Endothelial cell of umbilical vein (primary cell): ENCODE results near the gene BBX. TPM values are rescaled to one million over a fixed set of nuclear protein-coding genes. Genes with fewer than 3 reads are reported as not detected.

Experiments
- BruUV-seq: library from RNA; stranded (reverse); fragments of 400-500 nt; replicated peaks from 2 replicates; lab custom pipeline; 2021; lab: Mats Ljungman, UMichigan
- CTCF ChIA-PET: fragments of 300-600, 350-600 bp; sonication (Branson Sonifier 250); formaldehyde crosslinking; loops from one replicate; lab custom pipeline; 2021; ENCODE audit warnings: antibody characterized with exemption, inconsistent platforms; lab: Charles Lee
- POLR2A ChIA-PET: fragments of 300-600, 350-600 bp; sonication (Branson Sonifier 250); formaldehyde crosslinking; loops from one replicate; lab custom pipeline; 2021; ENCODE audit warnings: antibody characterized with exemption, inconsistent platforms; lab: Charles Lee
- DNase-seq: peaks from one replicate; pipeline ENCODE4 v3.0.0-alpha.2; 2011; ENCODE audit warnings: low read depth, low spot score
- FAIRE-seq: peaks from 2 replicates; lab custom pipeline; 2011; peaks lifted over from hg19 to GRCh38; lab: Jason Lieb, UNC
- H2AFZ ChIP-seq: 2 replicates; pipeline ENCODE4 v1.6.0; 2012; ENCODE audit warnings: low read depth, low read length, control low read depth, inconsistent platforms
- H3K27ac ChIP-seq: 2 replicates; pipeline ENCODE4 v1.5.1; 2011; ENCODE audit warnings: low read depth, mild to moderate bottlenecking, control low read depth, low read length, moderate library complexity; ENCODE audit not compliant: insufficient read depth
- H3K27me3 ChIP-seq, 2 experiments: 2 replicates each; pipeline versions ENCODE4 v1.6.0 to v1.6.1; 2011; ENCODE audit warnings: low read length in 2 of 2, mixed read lengths in 1 of 2; ENCODE audit not compliant: control insufficient read depth in 2 of 2, insufficient read depth in 2 of 2
- H3K36me3 ChIP-seq, 2 experiments: 2 replicates in 1 of 2; 3 replicates in 1 of 2; pipeline ENCODE4 v1.5.1; 2011; ENCODE audit warnings: low read length in 2 of 2, mild to moderate bottlenecking in 1 of 2, moderate library complexity in 1 of 2; ENCODE audit not compliant: control insufficient read depth in 2 of 2, insufficient read depth in 2 of 2; ENCODE audit errors: extremely low read depth in 1 of 2
- H3K4me1 ChIP-seq: 3 replicates; pipeline ENCODE4 v1.5.1; 2011; ENCODE audit warnings: mild to moderate bottlenecking, low read length; ENCODE audit not compliant: control insufficient read depth, insufficient read depth; ENCODE audit errors: extremely low read depth
- H3K4me2 ChIP-seq: 2 replicates; pipeline ENCODE4 v1.6.1; 2011; ENCODE audit warnings: low read length, control low read depth, mixed read lengths; ENCODE audit not compliant: insufficient read depth
- H3K4me3 ChIP-seq, 3 experiments: fragments of 200-600 bp in 1 of 3; sonication (generic), shearing (Covaris generic) in 1 of 3; replicated peaks in 1 of 3; 2 replicates each; pipeline ENCODE4 v1.5.1; 2011 to 2016; ENCODE audit warnings: control low read depth in 3 of 3, low read length in 3 of 3, mild to moderate bottlenecking in 2 of 3, inconsistent platforms in 1 of 3, low read depth in 1 of 3, moderate library complexity in 1 of 3; ENCODE audit not compliant: insufficient read depth in 1 of 3
- H3K79me2 ChIP-seq: 2 replicates; pipeline ENCODE4 v1.6.0; 2012; ENCODE audit warnings: low read length, inconsistent platforms; ENCODE audit not compliant: control insufficient read depth, insufficient read depth
- H3K9ac ChIP-seq: replicated peaks from 2 replicates; pipeline ENCODE3; 2011; ENCODE audit warnings: low read length, control low read depth; ENCODE audit not compliant: insufficient read depth; ENCODE audit errors: extremely low read depth
- H3K9me1 ChIP-seq: replicated peaks from 3 replicates; pipeline ENCODE4 v1.6.0; 2011; ENCODE audit warnings: mild to moderate bottlenecking, low read length; ENCODE audit not compliant: control insufficient read depth, insufficient read depth; ENCODE audit errors: extremely low read depth
- H3K9me3 ChIP-seq: replicated peaks from 2 replicates; pipeline ENCODE4 v1.5.1; 2012; ENCODE audit warnings: low read length, inconsistent platforms; ENCODE audit not compliant: control insufficient read depth, insufficient read depth
- H4K20me1 ChIP-seq: replicated peaks from 2 replicates; pipeline ENCODE3; 2011; ENCODE audit warnings: mild to moderate bottlenecking, low read length; ENCODE audit not compliant: control insufficient read depth, insufficient read depth; ENCODE audit errors: extremely low read depth
- EZH2 ChIP-seq: IDR thresholded peaks from 2 replicates; pipeline ENCODE4 v1.6.1; 2012; ENCODE audit warnings: borderline replicate concordance, low read depth, mild to moderate bottlenecking, moderate library complexity, low read length, inconsistent platforms; ENCODE audit not compliant: severe bottlenecking
- FOS ChIP-seq: IDR thresholded peaks from 2 replicates; pipeline ENCODE4 v1.6.1; 2011; ENCODE audit warnings: mild to moderate bottlenecking, low read length, moderate library complexity, borderline replicate concordance; ENCODE audit not compliant: insufficient read depth
- GATA2 ChIP-seq: IDR thresholded peaks from 2 replicates; pipeline ENCODE4 v1.7.0; 2011; ENCODE audit warnings: low read depth, mild to moderate bottlenecking, moderate library complexity, mixed read lengths, low read length; ENCODE audit not compliant: insufficient read length, insufficient read depth
- JUN ChIP-seq: IDR thresholded peaks from 2 replicates; pipeline ENCODE4 v1.6.1; 2011; ENCODE audit warnings: borderline replicate concordance, low read depth; ENCODE audit not compliant: insufficient read length, insufficient read depth
- MYC ChIP-seq: IDR thresholded peaks from one replicate; pipeline ENCODE4 v1.6.1; 2011; ENCODE audit warnings: mild to moderate bottlenecking, low read depth, low read length
- POLR2A ChIP-seq: IDR thresholded peaks from 2 replicates; pipeline ENCODE4 v1.6.1; 2012; ENCODE audit warnings: low read depth, mild to moderate bottlenecking, control low read depth, low read length
- POLR2AphosphoS5 ChIP-seq: IDR thresholded peaks from 2 replicates; pipeline ENCODE4 v1.6.1; 2012; ENCODE audit warnings: low read depth, mild to moderate bottlenecking, control low read depth, low read length, moderate library complexity; ENCODE audit not compliant: insufficient read depth
- dilution Hi-C: fragments of 300-500 bp; cut with MboI; formaldehyde crosslinking; loops from one replicate; pipeline ENCODE4 v1.15.0; 2019; ENCODE audit warnings: low sequenced_read_pairs; ENCODE audit not compliant: extremely low pct_ligation_motif_present
- intact Hi-C: fragments of 100-400 bp; cut with micrococcal nuclease; formaldehyde crosslinking; loops from one replicate; pipeline ENCODE4 v1.10.0; 2022
- polyA plus RNA-seq, 4 experiments: library from polyadenylated mRNA; depleted of rRNA in 3 of 4; stranded (reverse) in 3 of 4; unstranded in 1 of 4; fragments of >200 nt; gene quantifications; 2 replicates each; pipeline versions ENCODE4 v1.2.1 to v1.2.3, GENCODE V29; 2011 to 2012; ENCODE audit warnings: missing spikeins in 1 of 4
- total RNA-seq: library from RNA; stranded (reverse); gene quantifications from 2 replicates; pipeline ENCODE4 v1.2.3, GENCODE V29; 2021
- TF ChIP-seq, protein P1 (sequence below), 2 donors: IDR thresholded peaks; 1 replicate in 1 of 2; 2 replicates in 1 of 2; pipeline ENCODE4 v1.5.1; 2011; ENCODE audit warnings: low read length in 2 of 2, mild to moderate bottlenecking in 2 of 2, moderate library complexity in 2 of 2, control low read depth in 1 of 2, inconsistent platforms in 1 of 2, low read depth in 1 of 2; ENCODE audit not compliant: insufficient read depth in 1 of 2; ENCODE audit errors: extremely low read depth in 1 of 2
- TF ChIP-seq, protein P2 (sequence below): IDR thresholded peaks from 2 replicates; pipeline ENCODE4 v1.6.1; 2011; ENCODE audit not compliant: insufficient read depth, insufficient read length

The BBX gene
- total and polyA plus RNA-seq, 2 donors (not counting 3 experiments of a cell fraction or from before 2014, with no cell fraction given), result 21.4 to 43.4 TPM

DNA sequence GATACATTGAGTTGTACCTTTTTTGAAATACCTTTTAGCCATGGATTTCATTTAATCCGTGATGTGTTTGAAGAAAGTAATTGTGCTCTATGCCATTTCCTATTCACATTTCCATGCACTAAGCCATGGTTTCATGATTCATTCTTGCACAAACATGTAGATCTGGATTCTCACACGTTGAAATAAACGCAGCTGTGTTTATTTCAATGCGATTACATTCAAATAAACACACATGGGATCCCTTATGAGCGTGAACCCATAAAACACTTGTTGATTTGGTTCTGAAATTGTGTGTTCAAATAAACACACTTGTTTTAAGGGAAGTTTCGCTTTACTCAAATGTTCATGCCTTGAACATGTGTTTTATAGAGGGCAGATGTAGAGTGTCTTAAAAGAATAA, 39.2 kb downstream of the BBX start:
- no peaks in the 10 kb centered on the region for H3K9me3 ChIP-seq
- TF ChIP-seq FOS, result no peak
- no peak for TF ChIP-seq POLR2AphosphoS5
- no peak for TF ChIP-seq GATA2
- TF ChIP-seq, protein P1, sequence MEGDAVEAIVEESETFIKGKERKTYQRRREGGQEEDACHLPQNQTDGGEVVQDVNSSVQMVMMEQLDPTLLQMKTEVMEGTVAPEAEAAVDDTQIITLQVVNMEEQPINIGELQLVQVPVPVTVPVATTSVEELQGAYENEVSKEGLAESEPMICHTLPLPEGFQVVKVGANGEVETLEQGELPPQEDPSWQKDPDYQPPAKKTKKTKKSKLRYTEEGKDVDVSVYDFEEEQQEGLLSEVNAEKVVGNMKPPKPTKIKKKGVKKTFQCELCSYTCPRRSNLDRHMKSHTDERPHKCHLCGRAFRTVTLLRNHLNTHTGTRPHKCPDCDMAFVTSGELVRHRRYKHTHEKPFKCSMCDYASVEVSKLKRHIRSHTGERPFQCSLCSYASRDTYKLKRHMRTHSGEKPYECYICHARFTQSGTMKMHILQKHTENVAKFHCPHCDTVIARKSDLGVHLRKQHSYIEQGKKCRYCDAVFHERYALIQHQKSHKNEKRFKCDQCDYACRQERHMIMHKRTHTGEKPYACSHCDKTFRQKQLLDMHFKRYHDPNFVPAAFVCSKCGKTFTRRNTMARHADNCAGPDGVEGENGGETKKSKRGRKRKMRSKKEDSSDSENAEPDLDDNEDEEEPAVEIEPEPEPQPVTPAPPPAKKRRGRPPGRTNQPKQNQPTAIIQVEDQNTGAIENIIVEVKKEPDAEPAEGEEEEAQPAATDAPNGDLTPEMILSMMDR (IDR thresholded peaks at IDR 0.05; ENCODE audit: extremely low read depth in 1 of 2, insufficient read depth in 1 of 2, low read depth in 1 of 2, low read length in 2 of 2), result no peak
- no peak for TF ChIP-seq MYC
- TF ChIP-seq JUN, result no peak
- TF ChIP-seq POLR2A, result no peak
- no peak for TF ChIP-seq EZH2
- TF ChIP-seq, protein P2, sequence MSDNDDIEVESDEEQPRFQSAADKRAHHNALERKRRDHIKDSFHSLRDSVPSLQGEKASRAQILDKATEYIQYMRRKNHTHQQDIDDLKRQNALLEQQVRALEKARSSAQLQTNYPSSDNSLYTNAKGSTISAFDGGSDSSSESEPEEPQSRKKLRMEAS, result no peak
- ChIA-PET POLR2A (no interaction called here), CTCF (no interaction called here)
- H3K36me3 ChIP-seq, result no peaks in the 10 kb centered on the region
- H4K20me1 ChIP-seq, result no peaks in the 10 kb centered on the region
- no peak overlapping the region for H3K4me3 ChIP-seq
- no TSS peak for BruUV-seq
- FAIRE-seq, result no peak
- H3K9ac ChIP-seq, result no peak overlapping the region
- H3K9me1 ChIP-seq, result no peaks in the 10 kb centered on the region
- no peak overlapping the region for H2AFZ ChIP-seq
- no peaks in the 10 kb centered on the region for H3K4me1 ChIP-seq
- dilution Hi-C loops, result no loop called here
- H3K4me2 ChIP-seq, result no peak overlapping the region
- no peaks in the 10 kb centered on the region for H3K27me3 ChIP-seq
- intact Hi-C loops, result no loop called here
- H3K79me2 ChIP-seq, result no peaks in the 10 kb centered on the region
- DNase-seq, result no peak
- no peak overlapping the region for H3K27ac ChIP-seq
